KMS-11 (cell line): Measurements from ENCODE around the gene EFNA3.

Source experiments
- H2AFZ ChIP-seq: fragments of 200-600 bp; sonication (generic); 2 replicates; pipeline ENCODE4 v1.6.1; 2016; ENCODE audit warnings: antibody characterized with exemption, mixed run types, low read depth
- H3K27ac ChIP-seq: fragments of 200-600 bp; sonication (generic); 2 replicates; pipeline ENCODE4 v1.6.1; 2016; ENCODE audit warnings: mild to moderate bottlenecking, mixed run types
- H3K27me3 ChIP-seq: fragments of 200-600 bp; sonication (generic); 2 replicates; pipeline ENCODE4 v1.6.1; 2017; ENCODE audit warnings: mild to moderate bottlenecking, low read depth, mixed run types, moderate library complexity; ENCODE audit not compliant: insufficient read depth
- H3K36me3 ChIP-seq: fragments of 200-600 bp; sonication (generic); 2 replicates; pipeline ENCODE4 v1.6.1; 2017; ENCODE audit warnings: mild to moderate bottlenecking, mixed run types; ENCODE audit not compliant: insufficient read depth
- H3K4me1 ChIP-seq: fragments of 200-600 bp; sonication (generic); 2 replicates; pipeline ENCODE4 v1.6.1; 2016; ENCODE audit warnings: mild to moderate bottlenecking, low read depth, mixed run types; ENCODE audit not compliant: poor library complexity, severe bottlenecking
- H3K4me2 ChIP-seq: fragments of 200-600 bp; sonication (generic); 2 replicates; pipeline ENCODE4 v1.7.0; 2016; ENCODE audit warnings: mild to moderate bottlenecking, mixed run types
- H3K4me3 ChIP-seq: fragments of 200-600 bp; sonication (generic); IDR thresholded peaks from 2 replicates; pipeline ENCODE4 v1.6.1; 2017; ENCODE audit warnings: low read depth, low read length, mixed read lengths; ENCODE audit not compliant: insufficient read depth
- H3K79me2 ChIP-seq: fragments of 200-600 bp; sonication (generic); 2 replicates; pipeline ENCODE4 v1.6.1; 2016; ENCODE audit warnings: low read depth, mixed run types; ENCODE audit not compliant: insufficient read depth
- H3K9ac ChIP-seq: fragments of 200-600 bp; sonication (generic); 2 replicates; pipeline ENCODE4 v1.6.1; 2016; ENCODE audit warnings: mild to moderate bottlenecking, mixed run types
- H4K20me1 ChIP-seq: fragments of 200-600 bp; sonication (generic); 2 replicates; pipeline ENCODE4 v1.6.1; 2016; ENCODE audit warnings: mild to moderate bottlenecking, mixed run types; ENCODE audit not compliant: insufficient read depth
- TF ChIP-seq, protein P1 (sequence below): fragments of 200-600 bp; sonication (generic); conservative IDR thresholded peaks from 2 replicates; pipeline ENCODE4 v1.6.1; 2017; ENCODE audit warnings: low read depth, mild to moderate bottlenecking, antibody characterized with exemption, low read length, moderate library complexity, mixed read lengths

EFNA3 gene

DNA sequence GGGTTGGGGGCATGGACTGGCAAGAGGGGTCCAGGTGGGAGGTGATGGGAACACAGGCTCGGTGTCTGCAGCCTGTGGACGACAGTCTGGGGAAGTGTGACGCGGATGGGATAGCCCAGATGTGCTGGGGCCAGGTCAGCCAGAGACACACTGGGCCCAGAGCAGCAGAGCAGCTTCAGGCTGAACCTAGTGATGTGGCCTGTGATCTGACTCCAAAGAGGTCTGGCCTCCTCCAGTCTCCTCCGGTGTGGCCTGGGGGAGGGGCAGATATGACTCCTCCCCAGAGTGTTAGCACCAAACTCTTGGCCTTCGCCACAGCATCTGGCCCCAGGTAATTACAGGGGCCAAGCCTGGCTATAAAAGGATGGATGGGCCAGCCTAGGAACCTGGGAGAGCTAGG, 13.5 kb downstream of the EFNA3 start:
- TF ChIP-seq, protein P1, sequence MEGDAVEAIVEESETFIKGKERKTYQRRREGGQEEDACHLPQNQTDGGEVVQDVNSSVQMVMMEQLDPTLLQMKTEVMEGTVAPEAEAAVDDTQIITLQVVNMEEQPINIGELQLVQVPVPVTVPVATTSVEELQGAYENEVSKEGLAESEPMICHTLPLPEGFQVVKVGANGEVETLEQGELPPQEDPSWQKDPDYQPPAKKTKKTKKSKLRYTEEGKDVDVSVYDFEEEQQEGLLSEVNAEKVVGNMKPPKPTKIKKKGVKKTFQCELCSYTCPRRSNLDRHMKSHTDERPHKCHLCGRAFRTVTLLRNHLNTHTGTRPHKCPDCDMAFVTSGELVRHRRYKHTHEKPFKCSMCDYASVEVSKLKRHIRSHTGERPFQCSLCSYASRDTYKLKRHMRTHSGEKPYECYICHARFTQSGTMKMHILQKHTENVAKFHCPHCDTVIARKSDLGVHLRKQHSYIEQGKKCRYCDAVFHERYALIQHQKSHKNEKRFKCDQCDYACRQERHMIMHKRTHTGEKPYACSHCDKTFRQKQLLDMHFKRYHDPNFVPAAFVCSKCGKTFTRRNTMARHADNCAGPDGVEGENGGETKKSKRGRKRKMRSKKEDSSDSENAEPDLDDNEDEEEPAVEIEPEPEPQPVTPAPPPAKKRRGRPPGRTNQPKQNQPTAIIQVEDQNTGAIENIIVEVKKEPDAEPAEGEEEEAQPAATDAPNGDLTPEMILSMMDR, result no peak
- H3K4me2 ChIP-seq, result no peak overlapping the region
- peaks cover 27% of the 10 kb centered on the region for H3K4me1 ChIP-seq
- no peaks in the 10 kb centered on the region for H3K79me2 ChIP-seq
- H3K9ac ChIP-seq, result no peak overlapping the region
- no peaks in the 10 kb centered on the region for H4K20me1 ChIP-seq
- peaks cover 3% of the 10 kb centered on the region; the same call in 1 of the 2 replicates for H3K27me3 ChIP-seq
- H2AFZ ChIP-seq, result no peak overlapping the region
- no peak overlapping the region for H3K27ac ChIP-seq
- no peaks in the 10 kb centered on the region for H3K36me3 ChIP-seq
- peak overlapping the region; percentile 49 for H3K4me3 ChIP-seq

DNA sequence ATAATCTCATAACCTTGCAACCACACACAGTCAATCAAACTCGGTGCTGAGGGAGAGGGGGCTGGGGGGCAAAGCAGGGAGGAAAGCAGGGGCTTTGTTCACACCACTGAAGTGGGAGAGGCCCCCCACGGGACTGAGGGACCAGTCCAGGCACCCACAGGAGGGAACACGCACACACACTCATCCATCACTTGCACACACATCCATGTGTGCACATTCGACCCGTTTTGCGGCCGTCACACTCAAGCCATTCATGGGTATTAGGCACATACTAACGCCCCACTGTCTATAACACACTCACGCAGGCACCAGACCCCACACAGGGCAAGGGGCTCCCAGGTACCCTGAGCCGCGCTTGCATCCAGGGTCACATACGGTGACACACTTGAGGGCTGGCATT, 14.0 kb downstream of the EFNA3 start:
- Histone ChIP-seq H3K9ac (no peak overlapping the region), H3K4me3 (no peak overlapping the region), H3K4me1 (peaks cover 25% of the 10 kb centered on the region), H4K20me1 (no peaks in the 10 kb centered on the region), H3K27me3 (peaks cover 3% of the 10 kb centered on the region; the same call in 1 of the 2 replicates), H3K36me3 (no peaks in the 10 kb centered on the region), H3K4me2 (no peak overlapping the region), H2AFZ (no peak overlapping the region), H3K27ac (no peak overlapping the region), H3K79me2 (no peaks in the 10 kb centered on the region)
- TF ChIP-seq, protein P1, result no peak

DNA sequence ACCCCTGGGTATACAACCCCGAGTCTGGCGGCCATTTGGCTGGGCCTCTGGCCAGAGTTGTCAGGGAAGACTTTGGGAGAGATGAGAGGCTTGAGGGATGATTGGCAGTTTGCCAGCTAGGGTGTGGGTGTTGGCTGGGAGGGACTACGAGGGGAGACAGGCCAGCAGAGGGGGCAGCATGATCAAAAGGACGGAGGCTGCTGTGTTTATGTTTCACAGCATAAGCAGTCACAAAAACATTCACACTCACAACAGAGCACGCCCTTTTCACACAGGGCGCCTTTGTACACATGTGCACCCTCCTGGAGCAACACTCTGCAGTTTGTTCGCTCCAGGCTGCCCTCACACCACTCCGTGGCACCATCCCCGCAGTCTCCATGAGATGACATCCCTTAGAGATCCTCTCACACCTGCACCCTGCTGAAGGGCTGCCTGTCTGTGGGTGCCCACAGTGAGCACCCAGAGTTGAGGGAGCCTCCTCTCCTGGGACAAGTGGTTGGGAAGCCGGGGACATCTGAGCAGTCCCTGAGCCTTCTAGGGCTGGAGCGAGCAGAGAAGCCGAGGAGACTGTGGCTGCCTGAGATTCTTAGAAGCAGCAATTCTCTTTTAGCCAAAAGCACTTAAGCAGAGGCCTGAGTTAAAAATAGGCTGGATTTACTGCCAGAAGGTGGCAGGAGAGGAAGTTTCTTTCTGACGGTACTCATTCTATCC, 15.4 kb downstream of the EFNA3 start:
- Histone ChIP-seq H3K27ac (no peak overlapping the region; the same call in 1 of the 2 replicates), H3K4me2 (peak overlapping the region; percentile 7; the same call in 1 of the 2 replicates), H3K27me3 (peaks cover 3% of the 10 kb centered on the region; the same call in 1 of the 2 replicates), H3K36me3 (no peaks in the 10 kb centered on the region), H2AFZ (peak overlapping the region; percentile 20), H4K20me1 (no peaks in the 10 kb centered on the region), H3K9ac (no peak overlapping the region), H3K4me3 (no peak overlapping the region), H3K79me2 (no peaks in the 10 kb centered on the region), H3K4me1 (peaks cover 25% of the 10 kb centered on the region)
- TF ChIP-seq, protein P1, result peak; percentile 71

DNA sequence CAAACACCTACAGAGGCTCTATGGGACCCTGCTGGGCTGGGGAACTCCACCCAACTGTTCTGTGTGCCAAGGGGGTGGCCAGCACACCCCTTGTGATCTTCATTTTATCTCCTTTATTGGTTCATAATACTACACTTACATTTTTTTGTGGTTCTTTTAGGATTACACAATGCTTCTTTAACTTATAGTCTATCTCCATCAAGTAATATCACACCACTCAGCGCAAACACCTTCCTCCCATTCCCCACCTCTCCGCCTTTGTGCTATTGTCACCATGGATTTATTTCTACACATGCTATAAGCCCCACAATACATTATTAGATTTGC, 15.9 kb downstream of the EFNA3 start:
- Histone ChIP-seq H3K36me3 (no peaks in the 10 kb centered on the region), H3K9ac (no peak overlapping the region), H2AFZ (peak overlapping the region; percentile 20), H3K4me1 (peaks cover 25% of the 10 kb centered on the region), H4K20me1 (no peaks in the 10 kb centered on the region), H3K4me2 (peak overlapping the region; percentile 7; the same call in 1 of the 2 replicates), H3K27me3 (peaks cover 3% of the 10 kb centered on the region; the same call in 1 of the 2 replicates), H3K79me2 (no peaks in the 10 kb centered on the region), H3K27ac (no peak overlapping the region), H3K4me3 (no peak overlapping the region)
- TF ChIP-seq, protein P1, result peak; percentile 30
